Measurements from ENCODE around the gene PLCXD1.
"Not testable (repeated sequence)": the region's sequence is repeated elsewhere in the genome, so short reads cannot be mapped to it uniquely, and the experiment has no call there.

Gene PLCXD1

DNA sequence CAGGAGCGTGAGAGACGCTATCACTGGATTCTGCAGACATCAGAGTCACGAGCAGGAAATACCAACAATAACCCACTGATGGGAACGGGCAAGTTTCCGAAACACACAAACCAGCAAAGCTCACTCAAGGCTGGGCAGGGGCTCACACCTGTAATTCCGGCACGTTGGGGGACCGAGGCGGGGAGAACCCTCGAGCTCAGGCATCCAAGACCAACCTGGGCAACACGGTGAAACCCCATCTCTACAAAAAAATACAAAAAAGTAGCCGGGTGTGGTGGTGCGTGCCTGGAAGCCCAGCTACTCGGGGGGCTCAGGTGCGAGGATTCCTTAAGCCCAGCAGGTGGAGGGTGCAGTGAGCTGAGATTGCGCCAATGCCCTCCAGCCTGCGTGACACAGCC, 54.6 kb downstream of the PLCXD1 start:
- no peak for DNase-seq

DNA sequence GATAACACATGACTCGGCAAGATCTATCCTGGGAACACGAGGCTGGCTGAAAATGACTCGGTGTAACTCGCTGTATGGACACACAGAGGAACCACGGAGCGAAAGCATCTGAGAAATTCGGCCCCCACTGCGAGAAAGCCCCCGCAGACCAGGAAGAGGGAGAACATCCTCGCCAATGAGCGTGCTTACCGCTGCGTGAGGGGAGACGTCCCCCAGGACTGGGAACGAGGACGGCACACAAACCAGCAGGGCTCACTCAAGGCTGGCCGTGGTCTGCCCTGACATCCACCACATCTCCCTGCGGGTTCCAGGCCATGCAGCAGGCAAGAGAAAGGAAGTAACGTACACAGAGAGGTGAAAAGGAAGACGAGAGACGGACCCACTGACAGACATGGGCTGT, 55.0 kb downstream of the PLCXD1 start:
- DNase-seq: no peak

DNA sequence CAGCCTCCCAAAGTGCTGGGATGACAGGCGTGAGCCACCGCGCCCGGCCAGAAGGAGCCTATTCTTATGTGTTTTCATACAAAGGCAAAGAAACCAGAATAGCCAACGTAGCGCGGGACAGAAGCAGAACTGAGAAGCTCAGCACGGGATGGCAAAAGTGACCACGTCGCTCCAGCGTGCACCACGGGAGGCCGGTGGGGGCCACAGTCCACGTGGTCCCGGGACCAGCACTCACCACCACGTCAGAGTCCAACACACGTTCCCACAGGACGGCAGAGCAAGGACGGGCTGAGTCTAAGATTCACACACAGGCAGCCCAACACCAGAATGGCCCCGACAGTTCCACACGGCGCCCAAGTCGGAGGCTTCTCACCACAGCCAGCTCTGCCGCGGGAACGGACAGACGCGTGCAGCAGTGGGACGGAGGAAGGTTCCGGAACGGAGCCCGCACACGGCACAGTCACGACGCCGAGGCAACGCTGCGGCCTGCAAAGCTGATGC, 56.2 kb downstream of the PLCXD1 start:
- DNase-seq: no peak

GRCh38 chrX:338281-338835, 57.2 kb downstream of the PLCXD1 start:
- DNase-seq: no peak

- no peak for DNase-seq
Measured at GRCh38 chrX:338836-339400, 57.7 kb downstream of the PLCXD1 start.

DNA sequence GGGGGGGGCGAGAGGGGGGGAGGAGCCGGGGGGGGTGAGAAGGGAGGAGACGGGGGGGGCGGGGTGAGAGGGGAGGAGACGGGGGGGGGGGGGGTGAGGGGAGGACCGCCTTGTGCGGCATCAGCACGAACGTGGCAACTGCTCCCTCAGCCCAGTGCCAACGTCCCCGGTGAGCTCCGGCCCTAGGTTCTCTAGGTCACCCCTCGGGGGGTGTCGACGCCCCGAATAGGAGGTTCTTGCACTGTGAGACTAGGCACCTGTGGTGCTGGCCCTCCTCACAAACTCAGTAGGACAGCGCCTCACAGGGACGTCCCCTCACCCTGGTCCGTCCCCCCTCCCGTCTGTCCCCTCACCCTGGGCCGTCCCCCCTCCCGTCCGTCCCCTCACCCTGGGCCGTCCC, 58.9 kb downstream of the PLCXD1 start:
- DNase-seq: no peak

DNA sequence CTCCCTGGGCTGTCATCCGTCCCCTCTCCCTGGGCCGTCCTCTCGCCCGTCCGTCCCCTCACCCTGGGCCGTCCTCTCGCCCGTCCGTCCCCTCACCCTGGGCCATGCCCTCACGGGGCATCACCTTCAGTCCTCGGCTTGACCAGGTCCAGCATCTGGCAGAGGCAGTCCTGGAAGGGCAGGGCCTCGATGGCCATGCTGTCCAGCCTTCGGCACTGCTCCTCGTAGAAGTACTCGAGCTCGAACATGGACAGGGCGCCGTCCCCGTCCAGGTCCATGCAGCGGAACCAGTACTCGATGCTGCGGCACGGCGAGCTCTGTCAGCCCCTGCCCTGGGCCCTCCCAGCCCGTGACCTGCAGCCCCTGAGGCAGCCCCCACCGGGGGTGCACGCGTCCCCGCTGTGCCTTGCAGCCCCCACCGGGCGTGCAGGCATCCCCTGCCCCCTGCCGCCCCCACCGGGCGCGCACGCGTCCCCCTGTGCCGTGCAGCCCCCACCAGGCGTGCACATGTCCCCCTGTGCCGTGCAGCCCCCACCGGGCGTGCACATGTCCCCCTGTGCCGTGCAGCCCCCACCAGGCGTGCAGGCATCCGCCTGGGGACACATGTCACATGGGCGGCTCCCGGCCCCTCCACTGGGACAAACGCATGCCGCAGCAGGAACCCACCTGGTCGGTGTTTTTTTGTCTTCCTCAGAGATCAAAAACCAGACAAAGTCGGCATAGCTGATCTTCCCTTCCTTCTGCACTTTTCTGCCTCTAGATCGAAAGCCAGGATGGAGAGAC, 59.7 kb downstream of the PLCXD1 start:
- DNase-seq: no peak

DNA sequence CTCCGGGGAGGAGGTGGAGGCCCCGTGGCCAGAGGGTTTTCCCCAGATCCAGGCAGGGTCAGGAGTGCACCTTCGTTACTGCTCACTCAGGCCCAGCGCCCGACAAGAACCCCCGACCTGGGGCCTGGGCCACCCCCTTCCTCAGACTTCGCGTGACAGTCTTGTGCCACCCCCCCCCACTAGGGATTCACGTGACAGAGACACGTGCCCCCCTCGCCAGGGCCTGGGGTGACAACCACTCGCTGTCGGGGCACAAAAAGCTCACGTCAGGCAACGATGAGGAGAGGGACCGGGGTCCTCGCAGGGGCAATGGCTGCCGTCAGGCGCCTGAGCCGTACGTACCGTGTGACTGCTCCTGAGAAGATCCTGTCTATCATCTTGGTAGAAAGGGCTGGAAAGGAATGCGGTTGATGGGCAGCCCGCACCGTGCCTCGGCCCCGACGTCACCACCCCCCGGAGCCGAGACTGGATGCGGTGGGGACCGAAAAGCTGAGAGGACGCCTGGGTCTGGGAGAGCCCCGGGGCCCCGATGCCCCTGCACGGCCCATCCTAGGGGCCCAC, 60.4 kb downstream of the PLCXD1 start:
- no peak for DNase-seq

DNA sequence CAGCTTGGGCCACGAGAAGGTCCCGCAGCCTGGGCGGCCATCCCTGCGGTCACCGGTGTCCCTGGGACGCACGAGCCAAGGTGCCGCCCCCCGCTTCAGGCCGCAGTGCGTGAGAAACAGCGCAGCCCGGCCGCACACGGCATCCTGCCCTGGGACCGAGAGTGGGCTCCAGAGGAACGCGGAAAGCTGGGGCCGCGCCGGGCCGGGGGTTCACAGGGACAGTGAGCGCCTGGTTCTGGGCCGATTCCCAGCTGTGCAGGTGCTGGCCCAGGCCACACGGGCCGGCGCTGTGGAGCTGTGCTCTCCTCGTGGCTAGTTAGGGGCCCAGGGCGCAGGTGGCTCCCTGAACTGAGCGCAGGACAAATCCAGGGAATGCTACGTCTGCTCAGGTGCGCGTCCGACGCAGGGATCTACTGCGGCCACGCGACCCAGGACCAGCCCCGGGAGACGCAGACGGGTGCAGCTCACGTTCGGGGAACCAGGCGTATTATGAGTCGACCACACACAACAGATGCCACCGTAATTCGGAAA, 63.3 kb downstream of the PLCXD1 start:
- DNase-seq: no peak

DNA sequence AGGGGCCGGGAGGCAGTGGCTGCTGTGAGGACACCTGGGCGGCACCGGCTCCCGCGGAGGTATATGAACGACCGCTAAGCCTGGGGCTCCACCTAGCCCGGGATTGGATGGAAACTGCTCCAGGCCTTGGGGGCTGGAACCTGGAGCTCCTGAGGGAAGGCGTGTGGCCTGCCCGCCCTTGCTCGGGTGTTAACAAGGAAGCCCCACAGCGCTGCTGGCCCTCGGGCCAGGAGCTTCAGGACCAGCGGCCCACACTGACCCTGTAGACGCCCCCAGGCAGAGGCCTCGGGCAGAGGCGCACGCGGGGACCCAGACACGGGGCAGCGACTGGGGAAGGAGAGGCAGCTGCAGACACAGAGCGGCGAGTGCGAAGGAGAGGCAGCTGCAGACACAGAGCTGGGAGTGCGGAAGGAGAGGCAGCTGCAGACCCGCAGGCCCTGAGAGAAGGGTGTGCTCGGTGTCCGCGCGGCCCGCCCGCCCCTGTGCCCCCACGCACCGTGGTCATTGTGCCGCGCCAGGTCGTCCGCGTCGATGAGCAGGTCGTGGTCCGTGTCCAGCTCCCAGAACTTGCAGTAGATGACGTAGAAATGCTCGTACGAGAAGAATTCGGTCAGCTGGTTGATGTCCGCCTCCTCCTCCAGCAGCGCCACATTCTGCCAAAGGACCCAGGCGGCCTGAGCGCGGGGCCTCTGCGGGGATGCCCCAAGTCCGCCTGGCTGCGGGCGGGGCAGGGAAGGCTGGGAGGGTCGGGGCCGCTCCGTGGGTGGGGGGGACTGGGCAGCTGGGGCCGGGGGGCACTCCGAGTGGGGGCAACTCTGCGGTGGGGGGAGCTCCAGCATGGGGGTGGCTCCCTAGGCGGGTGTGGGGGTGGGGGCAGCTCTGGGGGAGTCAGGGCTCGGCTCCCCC, 64.1 kb downstream of the PLCXD1 start:
- no peak for DNase-seq

DNA sequence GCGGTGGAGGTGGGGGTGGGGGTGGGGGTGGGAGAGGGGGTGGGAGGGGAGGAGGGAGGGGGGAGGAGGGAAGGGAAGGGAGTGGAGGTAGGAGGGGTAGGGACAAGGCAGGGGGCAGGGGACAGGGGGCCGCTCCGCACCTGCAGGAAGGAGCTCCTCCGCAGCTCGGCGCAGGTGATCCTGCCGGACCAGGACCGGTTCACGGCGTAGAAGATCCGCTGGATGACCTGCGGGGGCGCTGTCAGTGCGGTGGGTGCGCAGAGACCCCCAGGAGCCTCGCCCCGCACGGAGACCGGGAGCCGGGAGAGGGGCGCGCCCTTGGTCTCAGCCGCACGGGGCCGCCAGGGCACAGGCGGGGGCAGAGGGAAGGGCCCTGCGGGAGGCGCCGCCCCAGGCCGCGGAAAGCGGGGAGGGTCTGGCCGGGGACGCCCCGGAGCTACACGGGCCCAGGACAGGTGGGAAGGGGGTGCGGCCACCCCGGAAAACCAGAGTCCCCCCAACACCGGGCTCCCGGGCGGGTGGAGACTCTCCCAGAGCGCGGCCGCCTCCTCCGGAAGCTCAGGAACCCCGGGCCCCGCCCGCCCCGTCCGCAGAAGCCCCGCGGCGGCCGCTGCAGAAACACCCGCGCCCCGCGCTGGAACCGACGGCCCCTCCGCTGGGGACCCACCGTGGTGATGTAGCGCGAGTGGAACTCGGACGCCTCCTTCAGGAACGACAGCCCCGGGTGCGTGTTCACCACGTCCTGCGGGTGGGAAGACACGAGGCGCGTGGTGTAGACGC, 65.0 kb downstream of the PLCXD1 start:
- no peak for DNase-seq

DNA sequence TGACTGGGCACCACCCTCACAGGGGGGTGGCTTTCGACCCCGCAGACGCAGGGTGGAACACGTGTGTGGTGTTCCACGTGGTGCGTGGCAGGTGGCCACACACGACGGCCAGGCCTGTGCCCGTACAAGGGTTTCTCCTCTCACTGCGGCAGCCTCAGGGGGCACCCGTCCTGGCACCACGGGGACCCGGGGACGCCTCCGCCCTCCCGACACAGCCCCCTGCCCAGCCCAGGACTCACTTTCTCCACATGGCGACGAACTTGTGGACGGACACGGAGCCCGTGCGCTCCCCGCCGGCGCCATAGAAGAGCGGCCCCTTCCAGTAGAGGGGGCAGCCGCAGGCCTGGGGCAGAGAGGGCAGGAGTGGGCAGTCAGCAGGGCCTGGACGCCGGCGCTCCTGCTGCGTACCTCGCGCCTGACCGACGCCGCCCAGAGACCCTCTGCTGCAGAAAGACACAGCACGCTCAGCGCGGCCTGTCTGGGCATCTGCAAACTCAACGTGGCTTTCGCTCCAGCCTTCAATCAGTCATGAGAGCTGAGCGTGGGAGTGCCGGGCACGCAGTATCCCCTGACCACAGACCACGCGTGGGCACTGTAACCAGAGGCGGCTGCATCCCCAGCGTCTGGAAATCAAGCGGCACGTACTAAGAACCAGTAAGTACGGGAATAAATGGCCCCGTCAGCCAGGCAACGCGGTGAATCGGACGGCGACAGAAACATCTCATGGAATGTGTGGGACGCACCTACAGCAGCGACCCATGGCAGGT, 66.4 kb downstream of the PLCXD1 start:
- DNase-seq: no peak

GRCh38 chrX:348461-349117, 67.4 kb downstream of the PLCXD1 start:
- no peak for DNase-seq

DNA sequence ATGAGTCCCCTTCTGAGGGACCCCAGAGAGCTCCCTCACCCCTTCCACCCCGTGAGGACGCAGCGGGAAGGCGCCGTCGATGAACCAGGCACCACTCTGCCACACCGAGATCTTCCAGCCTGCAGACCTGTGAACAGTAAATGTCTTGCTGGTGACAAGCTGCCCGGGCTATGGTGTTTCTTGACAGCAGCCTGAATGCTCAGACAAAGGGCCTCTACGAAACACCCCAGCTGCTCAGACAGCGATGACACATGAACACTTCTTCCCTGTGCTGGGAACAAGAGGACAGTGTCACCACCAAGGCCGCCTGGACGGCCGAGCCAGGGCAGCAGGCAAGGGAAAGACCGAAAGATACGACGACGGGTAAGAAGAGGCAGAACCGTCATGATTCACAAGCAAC, 68.0 kb downstream of the PLCXD1 start:
- DNase-seq: no peak

DNA sequence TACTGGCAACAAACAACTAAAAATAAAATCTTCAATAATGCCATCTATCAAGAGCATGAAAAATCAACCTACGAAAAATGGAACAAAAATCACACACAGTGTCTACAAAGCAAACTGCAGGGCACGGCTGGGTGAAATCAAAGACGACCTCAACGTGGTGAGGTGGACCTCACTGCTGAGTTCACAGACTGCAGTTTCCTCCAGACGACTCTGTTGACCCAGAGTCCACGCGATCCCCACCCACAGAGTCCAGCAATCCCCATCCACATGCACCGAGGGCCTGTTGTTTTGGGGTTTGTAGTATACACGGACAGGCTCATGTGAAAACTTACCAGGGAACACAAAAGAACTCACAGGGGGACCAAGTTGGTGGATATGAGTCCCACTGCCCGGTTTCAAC, 68.5 kb downstream of the PLCXD1 start:
- DNase-seq: no peak

DNA sequence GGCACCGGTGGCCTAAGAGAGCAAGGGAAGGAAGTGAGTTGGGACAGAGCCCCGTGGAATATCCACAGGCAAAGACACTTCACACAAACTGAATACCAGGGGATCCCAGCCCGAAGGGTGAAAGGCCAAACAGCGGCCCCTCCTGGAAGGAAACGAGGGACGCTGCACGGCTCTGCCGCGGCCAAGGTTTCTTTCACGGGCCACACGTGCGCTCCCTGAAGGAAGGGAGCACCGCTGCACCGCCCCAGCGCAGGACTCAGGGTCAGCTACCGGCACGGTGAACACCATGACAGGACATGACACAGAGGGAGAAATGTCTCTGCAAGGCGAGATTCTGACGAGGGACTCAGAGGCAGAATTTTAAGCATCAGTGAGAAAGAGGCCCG, 69.0 kb downstream of the PLCXD1 start:
- DNase-seq: no peak

DNA sequence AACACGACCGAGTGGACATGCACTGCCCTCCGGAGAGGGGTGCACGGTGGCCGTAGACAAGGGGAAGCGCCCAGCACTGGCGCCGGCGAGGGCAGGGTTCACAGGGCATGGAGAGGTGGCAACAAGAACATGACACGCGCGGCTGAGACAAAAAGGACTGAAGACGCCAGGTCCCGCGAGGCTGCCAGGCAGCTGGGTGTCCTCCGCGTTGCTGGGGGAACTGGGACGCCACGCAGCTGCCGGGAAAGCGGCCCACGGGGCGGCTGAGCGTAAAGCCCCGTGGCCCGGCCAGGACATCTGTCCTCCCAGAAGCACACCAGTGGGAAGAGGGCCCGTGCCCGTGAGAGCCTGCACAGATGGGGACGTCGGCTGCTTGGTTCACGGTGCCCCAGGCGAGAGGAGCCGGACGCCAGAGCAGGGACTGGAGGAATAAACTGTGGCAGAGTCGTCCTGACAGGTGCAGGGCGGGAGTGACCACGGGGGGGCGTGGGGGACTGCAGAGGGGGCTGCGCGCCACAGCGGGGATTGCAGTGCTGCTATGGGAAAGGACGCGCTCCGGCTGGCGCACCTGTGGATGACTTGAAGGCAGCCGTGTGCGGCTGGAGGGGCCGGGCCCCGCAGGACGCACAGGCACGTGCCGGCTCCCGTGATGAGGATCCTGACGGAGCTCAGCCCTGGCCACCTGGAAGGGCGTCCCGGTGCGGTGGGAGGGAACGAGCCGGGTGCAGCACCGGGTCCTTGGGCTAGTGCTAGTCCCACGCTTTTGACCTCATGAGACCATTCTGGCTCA, 69.5 kb downstream of the PLCXD1 start:
- no peak for DNase-seq

- DNase-seq: not testable (repeated sequence)
Measured at GRCh38 chrX:351324-351641, 70.1 kb downstream of the PLCXD1 start.

- DNase-seq: no peak
Measured at GRCh38 chrX:351736-352135, 70.6 kb downstream of the PLCXD1 start.

- no peak for DNase-seq
Measured at GRCh38 chrX:352181-352580, 71.0 kb downstream of the PLCXD1 start.

Data from stimulated activated CD4-positive, alpha-beta T cell treated with anti-CD3 and anti-CD28 coated beads, Interleukin-2, amount 100 ng/mL, for 24 hours (primary cell).